GM18861 (cell line): Measurements from ENCODE around the gene NUTM1.

Experiments
- ATAC-seq: cut with Tn5 transposase; IDR thresholded peaks from one replicate; pipeline ENCODE4 v1.9.1; 2021; ENCODE audit not compliant: unreplicated experiment

The NUTM1 gene

GRCh38 chr15:34342737-34343575 is at the start of gene NUTM1, which contains the start of gene NOP10:
NUTM1 (plus strand) TSS chr15:34343315; CDS start chr15:34343697, 382 bp downstream.
NOP10 (minus strand) TSS chr15:34343136; CDS start chr15:34343073, 63 bp downstream.
- ATAC-seq = peak; percentile 86

- no peak for ATAC-seq
Measured at GRCh38 chr15:34297059-34297458, 46.1 kb upstream of the NUTM1 start.

DNA sequence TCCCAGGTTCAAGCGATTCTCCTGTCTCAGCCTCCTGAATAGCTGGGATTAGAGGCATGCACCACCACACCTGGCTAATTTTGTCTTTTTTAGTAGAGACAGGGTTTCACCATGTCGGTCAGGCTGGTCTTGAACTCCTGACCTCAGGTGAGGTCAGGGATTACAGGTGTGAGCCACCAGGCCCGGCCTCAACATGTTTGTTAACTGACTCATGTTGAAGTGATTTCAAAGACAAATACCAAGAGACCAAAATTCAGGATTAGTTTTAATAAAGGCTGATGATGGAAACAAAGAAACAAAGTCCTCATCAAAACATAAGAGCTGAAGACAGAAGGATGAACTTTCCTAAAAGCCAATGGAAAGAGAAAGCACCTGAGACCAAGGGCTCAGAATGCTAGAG is 42.1 kb upstream of the NUTM1 start:
- ATAC-seq = no peak

DNA sequence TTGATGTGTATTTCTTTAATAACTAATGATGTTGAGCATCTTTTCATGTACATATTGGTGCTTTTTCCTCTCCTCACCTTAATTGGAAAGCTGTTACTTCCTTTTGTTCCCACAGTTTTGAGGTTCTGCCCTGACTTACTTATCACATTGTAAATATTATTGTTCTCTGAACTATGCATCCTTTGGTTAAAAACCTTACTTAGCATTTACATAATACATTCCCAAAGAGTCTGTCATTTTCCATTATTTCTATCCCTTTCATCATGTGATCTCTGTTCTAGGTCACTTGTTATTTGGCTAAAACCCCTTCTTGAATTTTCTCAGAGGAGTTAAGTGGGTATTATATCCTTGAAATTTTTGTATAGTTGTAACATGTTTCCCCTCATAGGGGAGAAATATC is 38.5 kb upstream of the NUTM1 start:
- no peak for ATAC-seq

DNA sequence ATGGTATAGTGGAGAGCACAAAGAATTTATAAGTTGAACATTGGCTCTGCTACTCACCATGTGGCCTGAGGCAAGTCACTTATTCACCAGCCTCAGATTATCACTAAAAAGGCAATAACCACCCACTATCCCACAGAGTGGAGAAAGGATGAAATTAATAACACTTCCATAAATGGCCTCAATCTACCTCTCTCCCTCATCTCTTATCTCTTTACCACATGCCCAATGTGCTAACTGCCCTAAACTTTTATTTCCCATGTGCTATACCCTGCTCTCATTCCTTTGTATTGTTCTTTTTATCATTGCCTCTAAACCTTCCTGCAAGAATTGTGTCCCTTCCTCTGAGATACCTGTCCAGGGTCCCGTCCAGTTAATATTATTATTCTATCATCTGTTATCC is 31.6 kb upstream of the NUTM1 start:
- ATAC-seq = no peak

DNA sequence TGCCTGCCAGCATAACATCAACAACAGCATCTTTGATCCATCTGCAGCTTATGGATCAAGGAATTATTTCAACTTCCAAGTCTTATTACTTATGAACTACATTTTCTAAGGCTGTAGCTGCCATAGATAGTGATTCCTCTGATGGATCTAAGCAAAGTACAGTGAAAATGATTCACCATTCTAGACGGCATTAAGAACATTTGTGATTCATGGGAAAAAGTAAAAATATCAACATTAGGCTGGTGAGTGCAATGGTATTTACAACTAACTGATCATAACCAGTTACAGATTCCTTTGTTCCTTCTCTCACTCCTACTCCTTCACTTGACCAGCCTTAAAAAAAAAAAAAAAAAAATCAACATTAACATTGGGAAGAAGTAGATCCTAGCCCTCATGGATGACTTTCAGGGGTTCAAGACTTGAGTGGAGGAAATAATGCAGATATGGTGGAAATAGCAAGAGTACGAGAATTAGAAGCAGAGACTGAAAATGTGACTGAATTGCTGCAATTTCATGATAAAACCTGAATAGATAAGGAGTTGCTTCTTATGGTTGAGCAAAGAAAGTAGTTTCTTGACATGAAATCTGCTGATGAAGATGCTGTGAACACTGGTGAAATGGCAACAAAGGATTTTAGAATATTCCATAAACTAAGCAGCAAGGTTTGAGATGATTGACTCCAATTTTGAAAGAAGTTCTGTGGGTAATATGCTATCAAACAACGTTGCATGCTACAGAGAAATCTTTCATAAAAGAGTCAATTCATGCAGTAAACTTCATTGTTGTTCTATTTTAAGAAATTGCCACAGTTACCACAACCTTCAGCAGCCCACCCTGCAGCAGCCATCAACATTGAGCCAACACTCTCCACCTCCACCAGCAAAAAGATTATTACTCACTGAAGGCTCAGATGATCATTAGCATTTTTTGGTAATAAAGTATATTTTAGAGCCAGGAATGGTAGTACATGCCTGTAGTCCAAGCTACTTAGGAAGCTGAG is 28.3 kb upstream of the NUTM1 start:
- ATAC-seq = no peak

- peak; percentile 62 for ATAC-seq
Measured at GRCh38 chr15:34318277-34319079, 24.6 kb upstream of the NUTM1 start.

DNA sequence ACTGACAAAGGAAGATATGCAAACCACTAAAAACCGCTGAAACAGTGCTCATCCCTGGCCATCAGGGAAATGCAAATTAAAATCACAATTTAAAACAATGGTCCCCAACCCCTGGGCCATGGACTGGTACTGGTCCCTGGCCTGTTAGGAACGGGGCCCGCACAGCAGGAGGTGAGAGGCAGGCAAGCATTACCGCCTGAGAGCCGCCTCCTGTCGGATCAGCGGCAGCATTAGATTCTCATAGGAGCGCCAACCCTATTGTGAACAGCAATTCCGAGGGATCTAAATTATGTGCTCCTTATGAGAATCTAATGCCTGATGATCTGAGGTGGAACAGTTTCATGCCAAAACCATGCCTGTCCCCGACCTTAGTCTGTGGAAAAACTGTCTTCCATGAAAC is 19.9 kb upstream of the NUTM1 start:
- no peak for ATAC-seq

GRCh38 chr15:34324933-34325332 is 18.2 kb upstream of the NUTM1 start:
- ATAC-seq = no peak

DNA sequence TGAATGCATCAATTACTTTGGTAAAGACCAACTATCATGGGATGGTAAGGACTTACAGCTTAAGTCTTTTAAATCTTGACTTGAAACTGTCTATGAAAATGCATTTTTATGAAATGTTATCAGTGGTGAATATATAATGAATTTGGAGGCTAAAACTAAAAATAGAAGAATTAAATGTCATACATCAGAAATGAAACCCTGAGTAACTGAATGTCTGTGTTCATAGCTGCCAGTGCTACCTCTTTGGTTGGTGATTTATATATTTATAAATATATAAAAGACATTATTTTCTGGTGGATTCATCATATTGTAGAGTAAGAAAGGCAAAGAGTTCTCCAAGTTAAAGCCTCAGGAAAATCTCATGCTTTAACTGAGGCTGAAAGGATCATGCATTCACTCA is 17.7 kb upstream of the NUTM1 start:
- ATAC-seq = no peak

- no peak for ATAC-seq
Measured at GRCh38 chr15:34327906-34328305, 15.2 kb upstream of the NUTM1 start.

DNA sequence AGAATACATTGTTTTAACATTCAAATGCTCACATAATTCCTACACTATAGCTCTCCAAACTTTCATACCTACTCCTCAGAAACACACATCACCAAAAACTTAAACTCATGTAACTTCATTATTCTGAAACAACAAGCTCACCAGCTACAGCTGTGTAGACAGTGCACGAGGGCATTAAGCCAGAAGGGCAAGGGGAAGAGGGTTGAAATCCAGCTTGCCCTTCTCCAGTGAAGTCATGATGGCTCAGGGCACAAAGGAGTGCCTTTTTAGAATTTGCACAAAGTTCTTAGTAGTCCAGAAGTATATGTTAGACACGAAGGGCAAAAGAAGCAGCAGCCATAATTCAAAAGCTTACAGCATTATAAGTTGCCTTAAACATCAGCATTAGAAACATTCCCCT is 14.1 kb upstream of the NUTM1 start:
- no peak for ATAC-seq

DNA sequence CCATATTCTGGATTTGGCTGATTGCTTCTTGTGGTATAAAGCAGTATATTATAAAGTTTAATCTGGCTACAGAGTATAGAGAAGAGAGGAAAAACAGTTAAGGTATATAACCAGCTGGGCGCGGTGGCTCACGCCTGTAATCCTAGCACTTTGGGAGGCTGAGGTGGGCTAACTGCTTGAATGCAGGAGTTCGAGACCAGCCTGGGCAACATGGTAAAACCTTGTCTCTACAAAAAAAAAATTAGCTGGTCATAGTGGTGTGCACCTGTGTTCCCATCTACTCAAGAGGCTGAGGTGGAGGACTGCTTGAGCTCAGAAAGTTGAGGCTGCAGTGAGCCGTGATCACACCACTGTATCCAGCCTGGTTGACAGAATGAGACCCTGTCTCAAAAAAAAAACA is 12.8 kb upstream of the NUTM1 start:
- ATAC-seq = no peak

DNA sequence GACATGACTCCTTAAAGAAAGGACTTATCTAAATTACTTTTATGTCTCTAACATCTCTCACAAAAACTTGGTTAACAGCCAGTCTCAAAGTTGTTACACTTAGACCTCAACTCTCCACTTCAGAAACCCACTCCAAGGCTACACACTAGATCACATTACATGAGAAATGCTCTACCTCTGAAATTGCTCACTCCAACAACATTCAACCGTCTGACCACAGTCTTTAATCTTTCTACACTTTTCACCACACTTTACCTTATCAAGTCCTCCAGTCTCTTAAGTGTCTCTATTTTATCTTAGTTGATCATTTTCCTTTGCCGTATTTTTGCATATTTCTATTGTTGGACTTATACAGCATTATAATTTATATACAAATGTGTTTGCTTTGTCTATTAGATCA is 11.3 kb upstream of the NUTM1 start:
- ATAC-seq = no peak

DNA sequence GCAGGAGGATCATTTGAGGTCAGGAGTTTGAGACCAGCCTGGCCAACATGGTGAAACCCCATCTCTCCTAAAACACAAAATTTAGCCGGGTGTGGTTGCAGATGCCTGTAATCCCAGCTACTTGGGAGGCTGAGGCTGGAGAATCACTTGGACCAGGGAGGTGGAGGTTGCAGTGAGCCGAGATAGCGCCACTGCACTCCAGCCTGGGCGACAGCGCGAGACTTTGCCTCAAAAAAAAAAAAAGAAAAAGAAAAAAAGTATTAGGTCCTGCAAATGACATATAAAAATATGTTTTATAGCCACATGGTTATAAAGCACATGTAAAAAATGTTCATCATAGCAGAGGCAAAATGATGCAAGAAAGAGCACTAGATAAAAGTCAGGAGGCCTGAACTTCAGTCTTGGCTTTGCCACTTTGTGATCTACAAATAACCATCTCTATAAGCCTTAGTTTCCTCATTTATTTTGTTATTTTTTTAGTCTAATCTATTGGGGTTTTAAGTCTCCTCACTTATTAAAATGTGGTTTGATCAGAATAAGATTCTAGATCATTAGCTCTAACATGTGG is 10.5 kb upstream of the NUTM1 start:
- no peak for ATAC-seq

DNA sequence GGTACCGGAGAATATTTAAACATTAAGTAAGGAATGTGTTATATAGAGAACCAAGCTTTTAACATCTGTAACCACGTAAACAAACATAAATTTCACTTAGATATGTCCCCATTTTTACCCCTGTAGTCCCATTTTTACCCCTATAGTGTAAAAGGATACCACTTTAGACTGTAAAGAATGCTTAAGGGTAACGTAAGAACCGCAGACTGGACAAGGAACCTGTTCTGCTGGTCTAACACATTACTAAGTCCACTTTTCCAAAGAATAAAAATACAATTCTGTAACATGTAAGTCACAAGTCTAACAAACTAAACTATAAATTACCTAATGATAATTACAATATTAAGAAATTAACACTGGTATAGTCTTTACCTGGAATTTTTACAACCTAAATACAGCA is 8.4 kb upstream of the NUTM1 start:
- no peak for ATAC-seq

DNA sequence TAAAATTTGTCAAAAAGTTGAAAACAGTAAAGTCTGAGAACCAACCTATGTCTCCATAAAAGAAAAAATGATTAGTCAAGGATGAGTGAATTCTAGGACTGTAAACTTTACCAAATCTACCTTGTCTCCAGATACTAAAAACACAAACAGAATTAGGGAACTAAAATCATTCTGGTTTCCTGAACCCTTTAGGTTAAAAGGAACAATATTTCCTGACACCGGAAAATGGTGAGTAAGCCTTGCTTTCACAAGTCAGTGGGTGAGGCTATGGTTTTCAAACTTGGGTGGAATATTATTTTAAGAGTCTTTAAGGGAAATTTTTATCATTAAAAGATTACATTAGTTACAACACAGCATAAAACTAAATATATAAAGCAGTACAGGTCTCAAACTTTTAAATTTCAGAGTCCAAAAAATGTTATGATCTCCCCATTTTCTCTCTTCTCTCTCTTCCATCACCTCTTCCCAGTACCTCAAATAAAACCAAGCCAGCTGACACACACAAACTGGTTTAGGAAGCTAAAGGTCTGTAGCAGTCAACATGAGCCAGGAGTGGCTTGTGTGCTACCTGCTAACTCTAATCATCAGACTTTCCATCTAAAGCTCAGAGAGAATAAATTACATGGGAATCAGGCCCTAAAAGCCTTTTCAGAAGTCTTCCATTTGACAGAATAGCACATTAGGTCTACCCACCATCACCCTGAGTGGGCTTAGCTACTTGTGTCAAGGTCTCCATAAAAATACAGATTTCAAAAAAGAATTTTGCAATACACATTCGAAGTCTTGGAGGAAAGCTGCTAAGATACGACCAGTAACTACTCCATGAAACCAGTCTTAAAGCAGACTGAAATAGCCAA is 7.7 kb upstream of the NUTM1 start:
- no peak for ATAC-seq

DNA sequence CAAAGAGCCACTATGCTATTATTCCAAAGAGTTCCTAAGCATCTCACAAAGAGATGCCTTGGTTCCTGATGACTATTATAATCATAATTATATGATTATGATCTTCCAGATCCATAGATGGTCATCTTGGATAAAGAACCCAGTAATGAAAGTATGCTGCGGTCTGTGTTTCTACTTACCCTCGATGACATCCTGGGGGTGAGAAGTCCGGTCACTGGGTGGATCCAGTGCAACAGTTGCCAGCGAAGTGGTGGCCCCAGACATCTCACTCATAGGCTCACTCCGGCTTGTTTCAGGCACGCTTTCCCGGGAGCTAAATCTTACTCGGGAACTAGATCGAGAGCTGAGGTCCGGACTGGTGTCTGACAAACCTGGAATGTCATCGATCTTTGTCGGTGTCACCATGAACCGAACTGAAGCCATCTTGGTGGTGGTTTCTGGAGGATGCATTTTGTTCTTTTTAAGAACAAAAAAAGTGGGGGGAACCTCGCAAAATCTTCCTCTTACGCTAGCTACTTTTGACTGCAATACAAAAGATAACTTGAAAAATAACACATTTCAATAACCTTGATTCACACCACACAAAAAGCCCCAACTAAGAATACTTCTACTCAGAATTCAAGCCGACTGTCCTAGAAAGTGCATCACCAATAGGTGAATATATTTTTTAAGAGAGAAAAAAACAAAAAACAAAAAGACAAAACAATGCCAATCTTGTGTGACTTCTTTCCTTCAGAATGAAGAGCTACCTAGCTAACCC is 6.7 kb upstream of the NUTM1 start:
- ATAC-seq = no peak

- ATAC-seq = no peak
Measured at GRCh38 chr15:34336991-34337556, 6.0 kb upstream of the NUTM1 start.
